Measurements from ENCODE around the gene SH3GLB2. TPM values are rescaled to one million over a fixed set of nuclear protein-coding genes. Genes with fewer than 3 reads are reported as not detected.

The SH3GLB2 gene
- total RNA-seq, 1 experiment from 2014 or later, result 44.1 TPM

- no peaks in the 10 kb centered on the region for H4K20me1 ChIP-seq (ENCODE audit: low read length)
- H3K9me3 ChIP-seq (ENCODE audit: low read length), result no peaks in the 10 kb centered on the region
- TF ChIP-seq CTCF (conservative IDR thresholded peaks at IDR 0.05; ENCODE audit: low read depth, low read length), result peak; percentile 8; the same call in 1 of the 2 replicates
- no peak for TF ChIP-seq EZH2 (IDR thresholded peaks at IDR 0.05; ENCODE audit: low read length, unreplicated experiment)
- H3K9ac ChIP-seq (ENCODE audit: low read length), result no peak overlapping the region
- H3K4me2 ChIP-seq (ENCODE audit: low read length), result no peak overlapping the region
- H3K27me3 ChIP-seq (ENCODE audit: low read length), result no peaks in the 10 kb centered on the region
- H3K36me3 ChIP-seq (ENCODE audit: low read depth, low read length), result peaks cover 12% of the 10 kb centered on the region; the same call in 1 of the 2 replicates
- no peaks in the 10 kb centered on the region for H3K79me2 ChIP-seq (ENCODE audit: low read length)
- no peak; the same call in 1 of the 2 replicates for ATAC-seq
- no peak for DNase-seq
- no peak overlapping the region for H3K4me3 ChIP-seq (ENCODE audit: low read length)
- POLR2A ChIA-PET (ENCODE audit: unreplicated experiment), result no interaction called here
- H3F3A ChIP-seq (ENCODE audit: low read length, unreplicated experiment), result no peaks in the 10 kb centered on the region
- intact Hi-C loops (cut with micrococcal nuclease), result no loop called here
- CTCF ChIA-PET, result no interaction called here
- no peaks in the 10 kb centered on the region for H3K4me1 ChIP-seq (ENCODE audit: insufficient read depth, low read length)
- H3K27ac ChIP-seq (ENCODE audit: low read length), result no peak overlapping the region
- no peaks in the 10 kb centered on the region for H3K9me2 ChIP-seq (replicated peaks; ENCODE audit: low read length)
- no peak overlapping the region for H2AFZ ChIP-seq (ENCODE audit: low read length)
- no TSS peak for BruUV-seq (replicated peaks)
These were observed 20.9 kb downstream of the SH3GLB2 start for GRCh38 chr9:129007035-129007765.

- TSS peak; percentile 28 for BruUV-seq (replicated peaks)
- H3K79me2 ChIP-seq (ENCODE audit: low read length), result no peaks in the 10 kb centered on the region
- DNase-seq (peak; percentile 65), ATAC-seq (peak; percentile 82)
- TF ChIP-seq CTCF (conservative IDR thresholded peaks at IDR 0.05; ENCODE audit: low read depth, low read length) (peak; percentile 91), EZH2 (IDR thresholded peaks at IDR 0.05; ENCODE audit: low read length, unreplicated experiment) (no peak), EZH2phosphoT487 (IDR thresholded peaks at IDR 0.05; ENCODE audit: borderline replicate concordance, low read length) (no peak)
- no peak overlapping the region for H3K4me2 ChIP-seq (ENCODE audit: low read length)
- H2AFZ ChIP-seq (ENCODE audit: low read length), result no peak overlapping the region
- no peaks in the 10 kb centered on the region for H3K4me1 ChIP-seq (ENCODE audit: insufficient read depth, low read length)
- POLR2A ChIA-PET (ENCODE audit: unreplicated experiment), result no interaction called here
- no peaks in the 10 kb centered on the region for H3F3A ChIP-seq (ENCODE audit: low read length, unreplicated experiment)
- intact Hi-C loops (cut with micrococcal nuclease), result no loop called here
- no peaks in the 10 kb centered on the region for H3K9me3 ChIP-seq (ENCODE audit: low read length)
- no peaks in the 10 kb centered on the region for H4K20me1 ChIP-seq (ENCODE audit: low read length)
- no peaks in the 10 kb centered on the region for H3K27me3 ChIP-seq (ENCODE audit: low read length)
- H3K9me2 ChIP-seq (replicated peaks; ENCODE audit: low read length), result no peaks in the 10 kb centered on the region
- no peak overlapping the region for H3K4me3 ChIP-seq (ENCODE audit: low read length)
- peaks cover 12% of the 10 kb centered on the region; the same call in 1 of the 2 replicates for H3K36me3 ChIP-seq (ENCODE audit: low read depth, low read length)
- no peak overlapping the region for H3K9ac ChIP-seq (ENCODE audit: low read length)
- CTCF ChIA-PET, result interaction anchor here (0.6 to 0.7 kb wide), 2 partner anchors 22 to 188 kb away, joined by 3 to 5 read pairs; partner anchors contain the start of genes ENDOG and SH3GLB2
- no peak overlapping the region for H3K27ac ChIP-seq (ENCODE audit: low read length)
These were observed 21.6 kb downstream of the SH3GLB2 start for GRCh38 chr9:129006328-129007034.
